Neural cell (in vitro differentiated cells): ENCODE measurements around the gene PLAAT5. TPM values are rescaled to one million over a fixed set of nuclear protein-coding genes. Genes with fewer than 3 reads are reported as not detected.

Experiments
- H2AFZ ChIP-seq: fragments of 200-600, 300-800 bp; sonication (generic), shearing (Covaris generic); 2 replicates; pipeline ENCODE4 v1.6.0; 2014; ENCODE audit warnings: low read depth, mild to moderate bottlenecking, antibody characterized with exemption, low read length, moderate library complexity
- H3F3A ChIP-seq: fragments of 200-600 bp; shearing (Covaris generic); 2 replicates; pipeline ENCODE4 v1.6.1; 2016; ENCODE audit warnings: mild to moderate bottlenecking, moderate library complexity, mixed read lengths, antibody characterized with exemption, low read length; ENCODE audit not compliant: insufficient read depth, poor library complexity, severe bottlenecking
- H3K27ac ChIP-seq: fragments of 200-600, 300-800 bp; sonication (generic), shearing (Covaris generic); 2 replicates; pipeline ENCODE4 v1.5.1; 2014; ENCODE audit warnings: mild to moderate bottlenecking, low read length, moderate library complexity
- H3K27me3 ChIP-seq: fragments of 300-800, 200-600 bp; sonication (generic), shearing (Covaris generic); 2 replicates; pipeline ENCODE4 v1.6.0; 2014; ENCODE audit warnings: mild to moderate bottlenecking, low read depth, low read length, moderate library complexity; ENCODE audit not compliant: insufficient read depth
- H3K36me3 ChIP-seq: fragments of 300-800, 200-600 bp; sonication (generic), shearing (Covaris generic); 2 replicates; pipeline ENCODE4 v1.5.1; 2014; ENCODE audit warnings: mild to moderate bottlenecking, antibody characterized with exemption, low read length, moderate library complexity; ENCODE audit not compliant: insufficient read depth
- H3K4me2 ChIP-seq: fragments of 300-800, 200-600 bp; sonication (generic), shearing (Covaris generic); 2 replicates; pipeline ENCODE4 v1.6.0; 2014; ENCODE audit warnings: mild to moderate bottlenecking, low read length
- H3K4me3 ChIP-seq: fragments of 300-800, 200-600 bp; sonication (generic), shearing (Covaris generic); 2 replicates; pipeline ENCODE4 v1.5.1; 2014; ENCODE audit warnings: mild to moderate bottlenecking, low read length, moderate library complexity
- H3K79me2 ChIP-seq: fragments of 200-600 bp; shearing (Covaris generic); replicated peaks from 2 replicates; pipeline ENCODE4 v1.6.0; 2014; ENCODE audit warnings: mild to moderate bottlenecking, low read length, moderate library complexity; ENCODE audit not compliant: insufficient read depth
- H3K9ac ChIP-seq: fragments of 300-800, 200-600 bp; sonication (generic), shearing (Covaris generic); 2 replicates; pipeline ENCODE4 v1.6.1; 2016; ENCODE audit warnings: mild to moderate bottlenecking, low read length, mixed read lengths
- H3K9me2 ChIP-seq: fragments of 200-600 bp; shearing (Covaris generic); 2 replicates; pipeline ENCODE4 v1.6.1; 2016; ENCODE audit warnings: mild to moderate bottlenecking, low read length, mixed read lengths; ENCODE audit not compliant: insufficient read depth
- H3K9me3 ChIP-seq: fragments of 200-600, 300-800 bp; sonication (generic), shearing (Covaris generic); 2 replicates; pipeline ENCODE4 v1.6.1; 2016; ENCODE audit warnings: mild to moderate bottlenecking, mixed run types, low read length, moderate library complexity, mixed read lengths
- H4K20me1 ChIP-seq: fragments of 200-600 bp; shearing (Covaris generic); 2 replicates; pipeline ENCODE4 v1.6.1; 2016; ENCODE audit warnings: mild to moderate bottlenecking, mixed run types; ENCODE audit not compliant: insufficient read depth
- CTCF ChIP-seq: fragments of 450-650 bp; IDR thresholded peaks from 2 replicates; pipeline ENCODE4 v1.5.1; 2014; ENCODE audit warnings: antibody characterized with exemption, mild to moderate bottlenecking, moderate library complexity; ENCODE audit not compliant: poor library complexity, severe bottlenecking
- EP300 ChIP-seq: fragments of 450-650 bp; conservative IDR thresholded peaks from 2 replicates; pipeline ENCODE4 v1.6.1; 2014; ENCODE audit warnings: antibody characterized with exemption, mild to moderate bottlenecking, moderate library complexity; ENCODE audit not compliant: poor library complexity, severe bottlenecking
- EZH2 ChIP-seq: fragments of 200-600, 300-800 bp; shearing (Covaris generic), sonication (generic); IDR thresholded peaks from 2 replicates; pipeline ENCODE4 v1.6.1; 2014; ENCODE audit warnings: antibody characterized with exemption, low read length, borderline replicate concordance, mild to moderate bottlenecking; ENCODE audit not compliant: insufficient read depth, poor library complexity, severe bottlenecking
- MXI1 ChIP-seq: fragments of 450-650 bp; conservative IDR thresholded peaks from 2 replicates; pipeline ENCODE4 v1.6.1; 2014; ENCODE audit warnings: antibody characterized with exemption, mild to moderate bottlenecking; ENCODE audit not compliant: poor library complexity, severe bottlenecking
- POLR2AphosphoS5 ChIP-seq: IDR thresholded peaks from 2 replicates; pipeline ENCODE4 v1.6.1; 2012
- RAD21 ChIP-seq: fragments of 450-650 bp; conservative IDR thresholded peaks from 2 replicates; pipeline ENCODE4 v1.6.1; 2014; ENCODE audit warnings: antibody characterized with exemption, mild to moderate bottlenecking, moderate library complexity
- REST ChIP-seq: IDR thresholded peaks from 2 replicates; pipeline ENCODE4 v1.6.1; 2012; ENCODE audit warnings: borderline replicate concordance
- SMC3 ChIP-seq: fragments of 450-650 bp; conservative IDR thresholded peaks from 2 replicates; pipeline ENCODE4 v1.6.1; 2014; ENCODE audit warnings: antibody characterized with exemption, mild to moderate bottlenecking, moderate library complexity; ENCODE audit not compliant: poor library complexity
- TAF1 ChIP-seq: IDR thresholded peaks from 2 replicates; pipeline ENCODE4 v1.6.1; 2012; ENCODE audit warnings: low read depth
- polyA plus RNA-seq: library from polyadenylated mRNA; depleted of rRNA; stranded (reverse); fragments of >200 nt; gene quantifications from 2 replicates; pipeline ENCODE4 v1.2.3, GENCODE V29; 2014

PLAAT5 gene
- polyA plus RNA-seq, 1 donor from 2014 or later, result 0.14 TPM

- Histone ChIP-seq H3K9me3 (no peaks in the 10 kb centered on the region), H3K9me2 (no peaks in the 10 kb centered on the region), H2AFZ (no peak overlapping the region), H3K4me2 (no peak overlapping the region), H3K27ac (no peak overlapping the region), H3K36me3 (no peaks in the 10 kb centered on the region), H3K9ac (no peak overlapping the region), H4K20me1 (no peaks in the 10 kb centered on the region), H3K4me3 (no peak overlapping the region), H3K27me3 (peaks cover 20% of the 10 kb centered on the region), H3F3A (no peaks in the 10 kb centered on the region), H3K79me2 (no peaks in the 10 kb centered on the region)
- TF ChIP-seq SMC3 (no peak), CTCF (no peak)
These were observed 1.5 kb upstream of the PLAAT5 start for GRCh38 chr11:63492441-63492840.

GRCh38 chr11:63491636-63492372, 837 bp upstream of the PLAAT5 start:
- peaks cover 20% of the 10 kb centered on the region for H3K27me3 ChIP-seq
- H2AFZ ChIP-seq, result no peak overlapping the region
- no peaks in the 10 kb centered on the region for H3K79me2 ChIP-seq
- H3K4me2 ChIP-seq, result peak overlapping the region; percentile 22
- no peak overlapping the region for H3K27ac ChIP-seq
- no peaks in the 10 kb centered on the region for H3K36me3 ChIP-seq
- H4K20me1 ChIP-seq, result no peaks in the 10 kb centered on the region
- H3K9me2 ChIP-seq, result no peaks in the 10 kb centered on the region
- no peaks in the 10 kb centered on the region for H3F3A ChIP-seq
- H3K4me3 ChIP-seq, result peak overlapping the region; percentile 59
- H3K9me3 ChIP-seq, result no peaks in the 10 kb centered on the region
- no peak for TF ChIP-seq EZH2
- TF ChIP-seq POLR2AphosphoS5, result no peak
- no peak for TF ChIP-seq REST
- no peak for TF ChIP-seq MXI1
- no peak for TF ChIP-seq EP300
- TF ChIP-seq CTCF, result no peak
- no peak for TF ChIP-seq SMC3
- TF ChIP-seq RAD21, result no peak
- no peak for TF ChIP-seq TAF1
- no peak overlapping the region for H3K9ac ChIP-seq
